Liver (tissue), 9 donors: Measurements from ENCODE around the gene SLC11A2. TPM values are rescaled to one million over a fixed set of nuclear protein-coding genes. Genes with fewer than 3 reads are reported as not detected.
A peak's percentile ranks its signal among the peaks of the same experiment; 100 is the strongest.

ENCODE experiments used
- DNase-seq: peaks from one replicate; pipeline ENCODE4 v3.0.0-alpha.2; 2017; ENCODE audit warnings: low spot score
- H3K27ac ChIP-seq, 2 donors: one replicate each; pipeline ENCODE4 v1.7.0; 2013; ENCODE audit warnings: inconsistent platforms in 2 of 2, low read length in 2 of 2, control low read depth in 1 of 2, low read depth in 1 of 2, mild to moderate bottlenecking in 1 of 2
- H3K27me3 ChIP-seq, 4 donors: one replicate each; pipeline versions ENCODE4 v1.6.1 to v1.7.0; 2013; ENCODE audit warnings: low read length in 3 of 4, inconsistent platforms in 1 of 4, mild to moderate bottlenecking in 1 of 4, moderate library complexity in 1 of 4; ENCODE audit not compliant: control insufficient read depth in 4 of 4, insufficient read depth in 4 of 4
- H3K36me3 ChIP-seq, 4 donors: one replicate each; pipeline versions ENCODE4 v1.6.1 to v1.7.0; 2013; ENCODE audit warnings: low read length in 3 of 4, mild to moderate bottlenecking in 3 of 4, low read depth in 1 of 4, moderate library complexity in 1 of 4; ENCODE audit not compliant: control insufficient read depth in 4 of 4, insufficient read depth in 3 of 4
- H3K4me1 ChIP-seq, 4 donors: one replicate each; pipeline versions ENCODE4 v1.6.1 to v1.7.0; 2013; ENCODE audit warnings: low read length in 3 of 4, mild to moderate bottlenecking in 3 of 4, moderate library complexity in 1 of 4; ENCODE audit not compliant: control insufficient read depth in 4 of 4, insufficient read depth in 4 of 4
- H3K4me3 ChIP-seq, 3 donors: one replicate each; pipeline versions ENCODE4 v1.6.1 to v1.7.0; 2013; ENCODE audit warnings: low read length in 3 of 3, control low read depth in 1 of 3, low read depth in 1 of 3, mild to moderate bottlenecking in 1 of 3
- H3K9ac ChIP-seq, 2 donors: one replicate each; pipeline ENCODE4 v1.7.0; 2013; ENCODE audit warnings: low read length in 2 of 2, mild to moderate bottlenecking in 2 of 2, moderate library complexity in 2 of 2, control low read depth in 1 of 2, low read depth in 1 of 2
- H3K9me3 ChIP-seq, 4 donors: one replicate each; pipeline versions ENCODE4 v1.6.1 to v1.7.0; 2013; ENCODE audit warnings: low read length in 3 of 4; ENCODE audit not compliant: control insufficient read depth in 4 of 4
- CTCF ChIP-seq: fragments of 150-350 bp; IDR thresholded peaks from 2 replicates; pipeline ENCODE4 v1.5.1; 2017; ENCODE audit warnings: improper control_type of control experiment, low read depth, low read length; ENCODE audit not compliant: missing input control
- EGR1 ChIP-seq, 2 donors: IDR thresholded peaks; 2 replicates each; pipeline ENCODE4 v1.6.1; 2016 to 2018; ENCODE audit warnings: antibody characterized with exemption in 2 of 2, low read depth in 2 of 2
- FOXA2 ChIP-seq: IDR thresholded peaks from 2 replicates; pipeline ENCODE4 v1.6.1; 2016; ENCODE audit warnings: antibody characterized with exemption
- GABPA ChIP-seq, 2 donors: IDR thresholded peaks in 1 of 2; conservative IDR thresholded peaks in 1 of 2; 2 replicates each; pipeline ENCODE4 v1.6.1; 2016; ENCODE audit warnings: antibody characterized with exemption in 2 of 2, mild to moderate bottlenecking in 1 of 2, moderate library complexity in 1 of 2
- HNF4A ChIP-seq, 2 donors: conservative IDR thresholded peaks; 2 replicates each; pipeline ENCODE4 v1.6.1; 2016; ENCODE audit warnings: antibody characterized with exemption in 2 of 2, mild to moderate bottlenecking in 2 of 2
- HNF4G ChIP-seq: IDR thresholded peaks from 2 replicates; pipeline ENCODE4 v1.6.1; 2016; ENCODE audit warnings: antibody characterized with exemption
- JUND ChIP-seq, 2 donors: IDR thresholded peaks; 2 replicates each; pipeline ENCODE4 v1.6.1; 2016; ENCODE audit warnings: antibody characterized with exemption in 2 of 2
- RAD21 ChIP-seq, 2 donors: IDR thresholded peaks; 2 replicates each; pipeline ENCODE4 v1.6.1; 2016; ENCODE audit warnings: antibody characterized with exemption in 2 of 2, mild to moderate bottlenecking in 2 of 2
- RXRA ChIP-seq, 2 donors: IDR thresholded peaks; 2 replicates each; pipeline ENCODE4 v1.6.1; 2017 to 2018; ENCODE audit warnings: antibody characterized with exemption in 2 of 2, mild to moderate bottlenecking in 1 of 2
- SP1 ChIP-seq: IDR thresholded peaks from 2 replicates; pipeline ENCODE4 v1.6.1; 2018; ENCODE audit warnings: antibody characterized with exemption, mild to moderate bottlenecking
- YY1 ChIP-seq: IDR thresholded peaks from 2 replicates; pipeline ENCODE4 v1.6.1; 2016; ENCODE audit warnings: antibody characterized with exemption, mild to moderate bottlenecking
- ZBTB33 ChIP-seq: IDR thresholded peaks from 2 replicates; pipeline ENCODE4 v1.6.1; 2016; ENCODE audit warnings: antibody characterized with exemption
- WGBS: extraction: QIAGEN DNeasy Blood & Tissue Kit; methylation state at CpG from one replicate; pipeline ENCODE4 v1.1.7; 2013; 5-methylcytosine and 5-hydroxymethylcytosine counted together
- polyA plus RNA-seq, 2 donors: library from polyadenylated mRNA; stranded (reverse) in 1 of 2; unstranded in 1 of 2; fragments of 200-250 nt in 1 of 2; fragments of >200 nt in 1 of 2; fragmentation: Nextera tagmentation in 1 of 2; extraction: Ambion mirVana in 1 of 2; gene quantifications; one replicate each; pipeline versions ENCODE4 v1.2.1 to v1.2.3, GENCODE V29; 2013 to 2015
- total RNA-seq, 2 donors: library from RNA; depleted of rRNA; stranded (reverse); fragments of >200 nt; gene quantifications; one replicate each; pipeline ENCODE4 v1.2.3, GENCODE V29; 2014
- TF ChIP-seq, protein P1 (sequence below): IDR thresholded peaks from 2 replicates; pipeline ENCODE4 v1.6.1; 2016; ENCODE audit warnings: antibody characterized with exemption
- TF ChIP-seq, protein P2 (sequence below): IDR thresholded peaks from 2 replicates; pipeline ENCODE4 v1.6.1; 2016; ENCODE audit warnings: antibody characterized with exemption
- donor health status: healthy.
- donor health status: healthy.
- donor health status: healthy.
- donor health status: healthy.
- donor health status: healthy.

The SLC11A2 gene
- total and polyA plus RNA-seq, 4 donors: 15.2 to 108 (median 52.2) TPM

DNA sequence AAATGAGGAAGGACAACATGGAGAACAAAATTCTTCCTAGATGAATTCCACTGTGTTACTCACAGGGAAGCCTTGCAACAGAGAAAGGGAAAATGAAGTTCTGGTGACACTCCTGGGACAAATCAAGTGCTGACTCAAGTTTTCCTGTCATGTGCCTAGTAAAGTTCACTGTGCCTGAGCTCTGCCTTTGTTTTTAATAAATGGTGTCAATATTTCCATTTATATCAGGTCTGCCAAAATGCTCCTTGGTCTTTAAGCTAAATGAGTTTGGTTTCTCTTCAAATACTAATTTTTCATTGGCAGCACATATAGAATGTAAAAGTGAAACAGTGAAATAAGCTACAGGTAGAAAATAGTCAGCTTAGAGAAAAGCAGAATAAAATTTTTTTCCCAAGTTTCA lies 40.9 kb downstream of the SLC11A2 start:
- no peak overlapping the region for H3K9ac ChIP-seq
- H3K9me3 ChIP-seq: no peaks in the 10 kb centered on the region
- no peaks in the 10 kb centered on the region for H3K27me3 ChIP-seq
- no peak for DNase-seq
- peak overlapping the region; percentile 56 to 61 for H3K27ac ChIP-seq
- H3K36me3 ChIP-seq: peaks cover 0 to 19% (median 6%) of the 10 kb centered on the region in 4 donors
- no peak overlapping the region for H3K4me3 ChIP-seq
- peaks cover 0 to 34% (median 19%) of the 10 kb centered on the region in 4 donors for H3K4me1 ChIP-seq
- TF ChIP-seq ZBTB33: no peak
- TF ChIP-seq YY1: peak; percentile 34
- peak in 1 of 2 donors; percentile 79 for TF ChIP-seq EGR1 (IDR thresholded peaks at IDR 0.05; ENCODE audit: low read depth in 2 of 2)
- TF ChIP-seq JUND (IDR thresholded peaks at IDR 0.05): peak; percentile 97 to 99
- TF ChIP-seq HNF4A (conservative IDR thresholded peaks at IDR 0.05): peak; percentile 25 to 28
- peak; percentile 38 to 67 for TF ChIP-seq RAD21 (IDR thresholded peaks at IDR 0.05)
- TF ChIP-seq SP1: peak; percentile 24
- no peak for TF ChIP-seq GABPA (IDR thresholded peaks at IDR 0.05 in 1 of 2, conservative IDR thresholded peaks at IDR 0.05 in 1 of 2)
- TF ChIP-seq RXRA (IDR thresholded peaks at IDR 0.05): peak; percentile 31 to 56
- TF ChIP-seq, protein P1, sequence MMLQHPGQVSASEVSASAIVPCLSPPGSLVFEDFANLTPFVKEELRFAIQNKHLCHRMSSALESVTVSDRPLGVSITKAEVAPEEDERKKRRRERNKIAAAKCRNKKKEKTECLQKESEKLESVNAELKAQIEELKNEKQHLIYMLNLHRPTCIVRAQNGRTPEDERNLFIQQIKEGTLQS: peak; percentile 88

- H3K4me1 ChIP-seq: peaks cover 0 to 37% (median 20%) of the 10 kb centered on the region in 4 donors
- no peak for DNase-seq
These were observed 41.4 kb downstream of the SLC11A2 start for GRCh38 chr12:50984586-50985298.

GRCh38 chr12:50981319-50982239 lies 44.6 kb downstream of the SLC11A2 start:
- DNase-seq: no peak
- Histone ChIP-seq H3K9me3 (no peaks in the 10 kb centered on the region), H3K9ac (peak overlapping the region in 1 of 2 donors; percentile 22), H3K36me3 (peaks cover 0 to 2% (median 0%) of the 10 kb centered on the region in 4 donors), H3K27ac (peak overlapping the region; percentile 50 to 75), H3K27me3 (no peaks in the 10 kb centered on the region), H3K4me3 (no peak overlapping the region), H3K4me1 (peaks cover 0 to 27% (median 16%) of the 10 kb centered on the region in 4 donors)
- 51% methylated on average over 6 of the region's 6 CpGs for WGBS
- no peak for TF ChIP-seq RAD21 (IDR thresholded peaks at IDR 0.05)
- TF ChIP-seq FOXA2: no peak
- TF ChIP-seq EGR1 (IDR thresholded peaks at IDR 0.05; ENCODE audit: low read depth in 2 of 2): no peak
- no peak for TF ChIP-seq RXRA (IDR thresholded peaks at IDR 0.05)
- TF ChIP-seq YY1: no peak
- TF ChIP-seq SP1: no peak
- no peak for TF ChIP-seq HNF4G
- no peak for TF ChIP-seq ZBTB33
- TF ChIP-seq, protein P2, sequence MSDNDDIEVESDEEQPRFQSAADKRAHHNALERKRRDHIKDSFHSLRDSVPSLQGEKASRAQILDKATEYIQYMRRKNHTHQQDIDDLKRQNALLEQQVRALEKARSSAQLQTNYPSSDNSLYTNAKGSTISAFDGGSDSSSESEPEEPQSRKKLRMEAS: no peak
- no peak for TF ChIP-seq CTCF

More at GRCh38 chr12:50984586-50985298, 41.4 kb downstream of the SLC11A2 start:
- 49% methylated on average over 2 of the region's 2 CpGs for WGBS
- no peak overlapping the region for H3K9ac ChIP-seq
- no peaks in the 10 kb centered on the region for H3K27me3 ChIP-seq
- no peak overlapping the region for H3K4me3 ChIP-seq
- H3K27ac ChIP-seq: peak overlapping the region; percentile 56 to 61
- H3K9me3 ChIP-seq: no peaks in the 10 kb centered on the region
- H3K36me3 ChIP-seq: peaks cover 0 to 16% (median 4%) of the 10 kb centered on the region in 4 donors
- TF ChIP-seq YY1: peak; percentile 42
- TF ChIP-seq, protein P2: no peak
- TF ChIP-seq, protein P1: no peak
